ENCODE measurements around the gene DHX34. TPM values are rescaled to one million over a fixed set of nuclear protein-coding genes. Genes with fewer than 3 reads are reported as not detected.

The DHX34 gene
- total and polyA plus RNA-seq, 2 donors (not counting 1 experiment from before 2014, with no cell fraction given), result 2.6 to 8.3 TPM

GRCh38 chr19:47321630-47322029 lies 27.5 kb upstream of the DHX34 start:
- no peak overlapping the region for H3K27ac ChIP-seq (ENCODE audit: insufficient read depth, low read length)
- no peak overlapping the region for H3K4me2 ChIP-seq (ENCODE audit: extremely low read depth, insufficient read depth, low read length)
- no peaks in the 10 kb centered on the region for H3K36me3 ChIP-seq (ENCODE audit: control insufficient read depth, insufficient read depth, low read length)
- DNase-seq (ENCODE audit: low read depth in 2 of 2), result no peak
- H3K9me3 ChIP-seq (ENCODE audit: control insufficient read depth, insufficient read depth, low read depth, low read length), result no peaks in the 10 kb centered on the region
- no peak overlapping the region for H2AFZ ChIP-seq (ENCODE audit: low read length)
- H3K4me1 ChIP-seq (ENCODE audit: control insufficient read depth, extremely low read depth, insufficient read depth, low read length), result no peaks in the 10 kb centered on the region
- H3K27me3 ChIP-seq (ENCODE audit: control insufficient read depth, insufficient read depth, low read length), result peaks cover 11% of the 10 kb centered on the region
- H3K4me3 ChIP-seq (replicated peaks in 1 of 4; ENCODE audit: control extremely low read depth in 1 of 4, insufficient read depth in 1 of 4, low read depth in 3 of 4, low read length in 4 of 4), result no peak overlapping the region
- H3K79me2 ChIP-seq (ENCODE audit: control insufficient read depth, insufficient read depth, low read length), result no peaks in the 10 kb centered on the region
- no peak overlapping the region for H3K9ac ChIP-seq (ENCODE audit: insufficient read depth, low read length)
- no peak for TF ChIP-seq CTCF (conservative IDR thresholded peaks at IDR 0.05 in 1 of 2, IDR thresholded peaks at IDR 0.05 in 1 of 2; ENCODE audit: low read depth in 1 of 2, low read length in 2 of 2)
- no peaks in the 10 kb centered on the region for H4K20me1 ChIP-seq (ENCODE audit: control insufficient read depth, extremely low read depth, insufficient read depth, low read length)

- Histone ChIP-seq H3K4me1 (ENCODE audit: control insufficient read depth, extremely low read depth, insufficient read depth, low read length) (no peaks in the 10 kb centered on the region), H3K9me3 (ENCODE audit: control insufficient read depth, insufficient read depth, low read depth, low read length) (no peaks in the 10 kb centered on the region), H3K36me3 (ENCODE audit: control insufficient read depth, insufficient read depth, low read length) (no peaks in the 10 kb centered on the region), H2AFZ (ENCODE audit: low read length) (no peak overlapping the region), H3K79me2 (ENCODE audit: control insufficient read depth, insufficient read depth, low read length) (no peaks in the 10 kb centered on the region), H3K9ac (ENCODE audit: insufficient read depth, low read length) (no peak overlapping the region), H4K20me1 (ENCODE audit: control insufficient read depth, extremely low read depth, insufficient read depth, low read length) (no peaks in the 10 kb centered on the region), H3K27me3 (ENCODE audit: control insufficient read depth, insufficient read depth, low read length) (peaks cover 11% of the 10 kb centered on the region), H3K4me2 (ENCODE audit: extremely low read depth, insufficient read depth, low read length) (no peak overlapping the region), H3K4me3 (replicated peaks in 1 of 4; ENCODE audit: control extremely low read depth in 1 of 4, insufficient read depth in 1 of 4, low read depth in 3 of 4, low read length in 4 of 4) (no peak overlapping the region), H3K27ac (ENCODE audit: insufficient read depth, low read length) (no peak overlapping the region)
- no peak for TF ChIP-seq EZH2 (IDR thresholded peaks at IDR 0.05; ENCODE audit: low read length, missing control alignments)
- no peak for TF ChIP-seq CTCF (conservative IDR thresholded peaks at IDR 0.05 in 1 of 2, IDR thresholded peaks at IDR 0.05 in 1 of 2; ENCODE audit: low read depth in 1 of 2, low read length in 2 of 2)
- DNase-seq (ENCODE audit: low read depth in 2 of 2), result no peak
These were observed 27.1 kb upstream of the DHX34 start for GRCh38 chr19:47322058-47322457.

- H3K4me1 ChIP-seq (ENCODE audit: control insufficient read depth, extremely low read depth, insufficient read depth, low read length), result no peaks in the 10 kb centered on the region
- no peaks in the 10 kb centered on the region for H3K9me3 ChIP-seq (ENCODE audit: control insufficient read depth, insufficient read depth, low read depth, low read length)
- no peak overlapping the region for H3K4me2 ChIP-seq (ENCODE audit: extremely low read depth, insufficient read depth, low read length)
- DNase-seq (ENCODE audit: low read depth in 2 of 2), result no peak
- no peak overlapping the region for H2AFZ ChIP-seq (ENCODE audit: low read length)
- H3K27ac ChIP-seq (ENCODE audit: insufficient read depth, low read length), result no peak overlapping the region
- no peaks in the 10 kb centered on the region for H3K79me2 ChIP-seq (ENCODE audit: control insufficient read depth, insufficient read depth, low read length)
- H3K36me3 ChIP-seq (ENCODE audit: control insufficient read depth, insufficient read depth, low read length), result no peaks in the 10 kb centered on the region
- no peak overlapping the region for H3K4me3 ChIP-seq (replicated peaks in 1 of 4; ENCODE audit: control extremely low read depth in 1 of 4, insufficient read depth in 1 of 4, low read depth in 3 of 4, low read length in 4 of 4)
- H3K9ac ChIP-seq (ENCODE audit: insufficient read depth, low read length), result no peak overlapping the region
- peaks cover 11% of the 10 kb centered on the region for H3K27me3 ChIP-seq (ENCODE audit: control insufficient read depth, insufficient read depth, low read length)
- no peaks in the 10 kb centered on the region for H4K20me1 ChIP-seq (ENCODE audit: control insufficient read depth, extremely low read depth, insufficient read depth, low read length)
- TF ChIP-seq EZH2 (IDR thresholded peaks at IDR 0.05; ENCODE audit: low read length, missing control alignments), result no peak
These were observed 25.7 kb upstream of the DHX34 start for GRCh38 chr19:47323409-47323808.

All from fibroblast of lung (primary cell).